Stomach smooth muscle (tissue), 2 donors: ENCODE results near the gene CERS6.

Experiments used
- H3K27ac ChIP-seq: one replicate; pipeline ENCODE4 v1.7.0; 2013; ENCODE audit warnings: mild to moderate bottlenecking, low read length, inconsistent platforms
- H3K27me3 ChIP-seq, 2 donors: one replicate each; pipeline ENCODE4 v1.7.0; 2013; ENCODE audit warnings: low read length in 2 of 2; ENCODE audit not compliant: insufficient read depth in 2 of 2, control insufficient read depth in 1 of 2
- H3K36me3 ChIP-seq, 2 donors: one replicate each; pipeline ENCODE4 v1.7.0; 2013; ENCODE audit warnings: low read length in 2 of 2; ENCODE audit not compliant: control insufficient read depth in 2 of 2, insufficient read depth in 2 of 2
- H3K4me1 ChIP-seq: one replicate; pipeline ENCODE4 v1.7.0; 2013; ENCODE audit warnings: low read length; ENCODE audit not compliant: control insufficient read depth, insufficient read depth
- H3K4me3 ChIP-seq, 2 donors: one replicate each; pipeline ENCODE4 v1.7.0; 2013; ENCODE audit warnings: low read length in 2 of 2
- H3K9ac ChIP-seq, 2 donors: one replicate each; pipeline ENCODE4 v1.7.0; 2013; ENCODE audit warnings: low read length in 2 of 2, mild to moderate bottlenecking in 1 of 2
- H3K9me3 ChIP-seq, 2 donors: one replicate each; pipeline ENCODE4 v1.7.0; 2013; ENCODE audit warnings: low read length in 2 of 2; ENCODE audit not compliant: control insufficient read depth in 2 of 2
- donor health status: healthy.
- donor health status: Pancreatic carcinoma.

Gene CERS6

GRCh38 chr2:168545439-168546082 lies 89.5 kb downstream of the CERS6 start:
- H3K9me3 ChIP-seq = peaks cover 0 to under 1% of the 10 kb centered on the region in 2 donors
- H3K4me3 ChIP-seq = no peak overlapping the region
- no peaks in the 10 kb centered on the region for H3K27me3 ChIP-seq
- H3K9ac ChIP-seq = no peak overlapping the region
- H3K36me3 ChIP-seq = no peaks in the 10 kb centered on the region
- no peak overlapping the region for H3K27ac ChIP-seq
- peaks cover 6% of the 10 kb centered on the region for H3K4me1 ChIP-seq

DNA sequence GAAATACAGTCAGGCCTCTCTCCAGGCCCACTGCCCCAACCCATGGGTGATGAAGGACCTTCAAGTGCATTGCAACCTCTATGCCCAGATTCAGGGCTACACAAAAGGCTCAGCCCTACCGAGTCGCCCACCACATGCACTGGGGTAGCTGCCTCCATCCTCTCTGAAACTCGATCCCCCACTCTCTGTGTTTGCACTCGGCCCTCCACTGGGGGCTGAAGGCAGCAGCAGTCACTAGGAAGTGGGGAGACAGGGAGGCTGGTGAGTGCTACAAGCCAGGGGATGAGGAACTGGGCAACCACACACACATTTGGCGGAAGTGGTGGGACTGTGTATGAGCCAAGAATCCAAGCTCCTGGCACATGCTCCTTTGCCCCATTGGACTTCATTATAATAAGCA lies 94.6 kb downstream of the CERS6 start:
- Histone ChIP-seq H3K27me3 (no peaks in the 10 kb centered on the region), H3K4me1 (peaks cover 3% of the 10 kb centered on the region), H3K36me3 (no peaks in the 10 kb centered on the region), H3K9me3 (no peaks in the 10 kb centered on the region), H3K27ac (no peak overlapping the region), H3K9ac (no peak overlapping the region), H3K4me3 (no peak overlapping the region)

- no peak overlapping the region for H3K9ac ChIP-seq
- no peaks in the 10 kb centered on the region for H3K9me3 ChIP-seq
- no peaks in the 10 kb centered on the region for H3K36me3 ChIP-seq
- no peak overlapping the region for H3K27ac ChIP-seq
- no peak overlapping the region for H3K4me3 ChIP-seq
- no peaks in the 10 kb centered on the region for H3K27me3 ChIP-seq
- H3K4me1 ChIP-seq = no peaks in the 10 kb centered on the region
Observed at GRCh38 chr2:168552450-168552856, 96.4 kb downstream of the CERS6 start.

DNA sequence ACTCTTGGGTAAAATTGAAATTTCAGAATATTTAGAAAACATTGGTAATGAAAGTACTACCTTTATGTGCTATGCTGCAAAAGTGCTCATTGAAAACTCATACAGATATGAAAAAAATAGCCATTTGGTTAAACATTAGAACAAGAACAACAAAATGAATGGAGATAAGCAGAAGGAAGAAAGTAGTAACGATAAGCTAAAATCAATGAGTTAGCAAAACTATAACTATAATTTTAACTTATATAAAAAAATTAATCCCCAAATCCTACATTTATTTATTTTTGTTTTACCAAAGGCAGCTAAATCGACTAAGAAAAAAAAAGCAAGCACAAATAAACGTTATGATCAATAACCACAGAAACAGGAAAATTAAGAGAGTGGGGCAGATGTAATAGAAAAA lies 99.2 kb downstream of the CERS6 start:
- H3K4me3 ChIP-seq = no peak overlapping the region
- H3K27me3 ChIP-seq = no peaks in the 10 kb centered on the region
- no peaks in the 10 kb centered on the region for H3K36me3 ChIP-seq

DNA sequence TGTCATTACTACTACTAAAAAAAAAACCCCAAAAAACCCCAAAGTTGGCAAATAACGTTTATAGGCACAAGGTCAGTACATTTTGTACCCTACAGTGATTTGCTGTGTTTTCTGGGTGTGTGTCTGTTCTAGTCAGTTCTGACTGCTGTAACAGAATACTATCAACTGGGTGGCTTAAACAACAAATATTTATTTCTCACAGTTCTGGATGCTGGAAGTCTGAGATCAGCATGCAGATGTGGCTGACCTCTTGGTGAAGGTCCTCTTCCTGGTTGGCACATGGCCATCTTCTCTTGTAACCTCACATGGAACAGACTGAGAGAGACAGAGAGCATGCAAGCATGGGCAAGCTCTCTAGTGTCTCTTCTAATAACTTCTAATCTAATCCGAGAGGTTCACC lies 103.1 kb downstream of the CERS6 start:
- H3K4me1 ChIP-seq = peaks cover 3% of the 10 kb centered on the region
- H3K27me3 ChIP-seq = no peaks in the 10 kb centered on the region
- no peak overlapping the region for H3K9ac ChIP-seq
- H3K36me3 ChIP-seq = peaks cover 2 to 5% of the 10 kb centered on the region in 2 donors
- no peak overlapping the region for H3K4me3 ChIP-seq
- H3K9me3 ChIP-seq = no peaks in the 10 kb centered on the region
- H3K27ac ChIP-seq = no peak overlapping the region

More for the DNA sequence above, 99.2 kb downstream of the CERS6 start:
- Histone ChIP-seq H3K27ac (no peak overlapping the region), H3K9ac (no peak overlapping the region), H3K9me3 (no peaks in the 10 kb centered on the region), H3K4me1 (no peaks in the 10 kb centered on the region)

- Histone ChIP-seq H3K9me3 (no peaks in the 10 kb centered on the region), H3K4me1 (peaks cover 3% of the 10 kb centered on the region), H3K27ac (no peak overlapping the region), H3K9ac (no peak overlapping the region), H3K36me3 (peaks cover 2 to 5% of the 10 kb centered on the region in 2 donors), H3K4me3 (no peak overlapping the region), H3K27me3 (no peaks in the 10 kb centered on the region)
Observed at GRCh38 chr2:168560817-168561499, 104.9 kb downstream of the CERS6 start.

DNA sequence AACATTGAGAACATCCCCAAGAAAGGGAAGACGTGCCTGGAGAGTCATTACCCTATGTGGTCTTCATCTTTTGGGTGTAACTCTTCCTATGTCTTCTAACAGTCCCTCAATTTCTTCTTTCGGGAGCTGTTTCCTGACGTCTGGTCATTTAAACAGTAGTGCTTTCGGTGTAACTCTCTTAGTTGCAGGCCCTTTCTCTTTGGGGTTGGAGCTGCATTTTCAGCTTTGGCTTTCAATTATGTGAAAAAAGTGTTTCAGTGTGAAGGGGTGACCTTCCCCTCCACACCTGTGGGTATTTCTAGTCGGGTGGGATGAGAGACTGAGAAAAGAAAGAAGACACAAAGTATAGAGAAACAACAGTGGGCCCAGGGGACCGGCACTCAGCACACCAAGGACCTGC lies 105.9 kb downstream of the CERS6 start:
- Histone ChIP-seq H3K9ac (no peak overlapping the region), H3K36me3 (peaks cover 2 to 5% of the 10 kb centered on the region in 2 donors), H3K4me3 (no peak overlapping the region), H3K27ac (no peak overlapping the region), H3K4me1 (peaks cover 6% of the 10 kb centered on the region), H3K27me3 (no peaks in the 10 kb centered on the region), H3K9me3 (no peaks in the 10 kb centered on the region)

DNA sequence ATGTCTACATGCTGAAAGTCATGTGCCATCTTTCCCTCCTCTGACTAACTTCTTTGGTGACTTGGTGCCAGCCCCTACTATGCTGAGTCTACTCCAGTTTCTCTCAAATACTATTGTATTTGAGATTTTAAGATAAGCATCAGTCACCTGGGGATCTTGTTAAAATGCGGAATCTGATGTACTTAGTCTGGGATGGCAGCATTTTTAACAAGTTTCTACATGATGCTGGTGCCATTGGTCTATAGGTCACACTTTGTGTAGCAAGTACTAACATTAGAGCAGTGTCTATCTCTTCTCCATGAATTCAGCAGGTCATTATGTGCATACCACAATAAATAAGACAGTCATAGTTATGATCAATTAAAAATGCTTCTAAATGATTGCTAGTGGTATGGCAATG lies 106.9 kb downstream of the CERS6 start:
- no peaks in the 10 kb centered on the region for H3K9me3 ChIP-seq
- H3K27me3 ChIP-seq = no peaks in the 10 kb centered on the region
- no peak overlapping the region for H3K4me3 ChIP-seq
- no peak overlapping the region for H3K9ac ChIP-seq
- H3K36me3 ChIP-seq = peaks cover 2 to 5% of the 10 kb centered on the region in 2 donors
- peaks cover 16% of the 10 kb centered on the region for H3K4me1 ChIP-seq
- no peak overlapping the region for H3K27ac ChIP-seq

GRCh38 chr2:168564641-168565040 lies 108.6 kb downstream of the CERS6 start:
- Histone ChIP-seq H3K27me3 (no peaks in the 10 kb centered on the region), H3K36me3 (peaks cover 2 to 5% of the 10 kb centered on the region in 2 donors), H3K4me1 (peaks cover 29% of the 10 kb centered on the region), H3K4me3 (no peak overlapping the region), H3K9me3 (no peaks in the 10 kb centered on the region), H3K27ac (no peak overlapping the region), H3K9ac (no peak overlapping the region)

DNA sequence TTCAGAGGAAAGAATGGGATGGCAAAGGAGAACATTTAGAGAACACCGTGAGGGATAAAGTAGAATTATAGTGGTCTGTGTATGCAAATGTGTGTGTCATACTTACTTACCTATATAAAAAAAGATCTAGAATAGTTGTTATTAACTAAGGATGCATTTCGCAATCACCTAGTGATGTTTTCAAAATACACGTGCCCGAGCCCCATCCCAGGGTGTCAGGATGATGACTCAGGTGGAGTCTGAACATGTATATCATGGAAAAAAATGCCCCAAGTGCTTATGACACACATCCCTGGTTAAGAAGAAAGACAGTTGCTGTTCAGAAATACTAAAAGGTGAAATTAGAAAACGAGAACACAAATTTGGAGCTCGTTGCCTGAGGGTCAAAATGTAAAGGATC lies 109.0 kb downstream of the CERS6 start:
- Histone ChIP-seq H3K27ac (no peak overlapping the region), H3K9ac (no peak overlapping the region), H3K4me3 (no peak overlapping the region), H3K9me3 (no peaks in the 10 kb centered on the region), H3K36me3 (peaks cover 2 to 5% of the 10 kb centered on the region in 2 donors), H3K27me3 (no peaks in the 10 kb centered on the region), H3K4me1 (peaks cover 34% of the 10 kb centered on the region)

GRCh38 chr2:168565512-168565911 lies 109.4 kb downstream of the CERS6 start:
- Histone ChIP-seq H3K36me3 (peaks cover 2 to 5% of the 10 kb centered on the region in 2 donors), H3K27me3 (no peaks in the 10 kb centered on the region), H3K9ac (no peak overlapping the region), H3K27ac (no peak overlapping the region), H3K4me3 (no peak overlapping the region), H3K9me3 (no peaks in the 10 kb centered on the region), H3K4me1 (peaks cover 38% of the 10 kb centered on the region)
